HepG2 (cell line): ENCODE results near the gene ACAP1. TPM values are rescaled to one million over a fixed set of nuclear protein-coding genes. Genes with fewer than 3 reads are reported as not detected.

Source experiments
- ATAC-seq: fragments of 200-7000 bp; cut with Tn5 transposase; 3 replicates; pipeline ENCODE4 v1.9.1; 2020; ENCODE audit warnings: mild to moderate bottlenecking, moderate library complexity
- BruUV-seq: library from RNA; stranded (reverse); fragments of 400-500 nt; replicated peaks from 2 replicates; lab custom pipeline; 2021; lab: Mats Ljungman, UMichigan
- CTCF ChIA-PET: fragments of 300-600 bp; formaldehyde crosslinking; extraction: SDS; loops from one replicate; lab custom pipeline; 2021; ENCODE audit warnings: low total read pairs, inconsistent platforms, low intra/inter-chr PET ratio; lab: Yijun Ruan, JAX
- POLR2A ChIA-PET: fragments of 350-600 bp; sonication (Branson Sonifier 250); formaldehyde crosslinking; loops from one replicate; lab custom pipeline; 2020; ENCODE audit warnings: antibody characterized with exemption, inconsistent platforms; lab: Yijun Ruan, JAX
- DNase-seq: peaks from one replicate; pipeline ENCODE4 v3.0.0-alpha.2; 2015; ENCODE audit warnings: low spot score
- FAIRE-seq: peaks from 3 replicates; lab custom pipeline; 2011; peaks lifted over from hg19 to GRCh38; lab: Jason Lieb, UNC
- H2AFZ ChIP-seq: one replicate; pipeline ENCODE4 v1.6.1; 2011; ENCODE audit warnings: low read length, inconsistent platforms
- H3K27ac ChIP-seq: fragments of 300-600 bp; 3 replicates; pipeline ENCODE4 v1.8.0; 2011; ENCODE audit warnings: mixed run types, mild to moderate bottlenecking, mixed read lengths, low read length, inconsistent platforms; ENCODE audit not compliant: insufficient read depth; ENCODE audit errors: extremely low read length
- H3K27me3 ChIP-seq, 2 experiments: fragments of 200-600 bp in 1 of 2; 2 replicates in 1 of 2; 3 replicates in 1 of 2; pipeline versions ENCODE4 v1.6.0 to v1.8.0; 2011; ENCODE audit warnings: low read length in 2 of 2, mild to moderate bottlenecking in 2 of 2, moderate library complexity in 2 of 2, inconsistent platforms in 1 of 2; ENCODE audit not compliant: insufficient read depth in 2 of 2, control insufficient read depth in 1 of 2
- H3K36me3 ChIP-seq, 2 experiments: fragments of 200-600 bp in 1 of 2; replicated peaks in 1 of 2; 2 replicates in 1 of 2; 3 replicates in 1 of 2; pipeline versions ENCODE4 v1.5.1 to v1.8.0; 2011; ENCODE audit warnings: low read length in 2 of 2, inconsistent platforms in 1 of 2; ENCODE audit not compliant: insufficient read depth in 2 of 2, control insufficient read depth in 1 of 2
- H3K4me1 ChIP-seq: 2 replicates; pipeline ENCODE4 v1.5.1; 2012; ENCODE audit warnings: low read length, inconsistent platforms; ENCODE audit not compliant: insufficient read depth
- H3K4me2 ChIP-seq: 2 replicates; pipeline ENCODE4 v1.6.0; 2011; ENCODE audit warnings: low read depth, low read length, inconsistent platforms
- H3K4me3 ChIP-seq, 3 experiments: fragments of 200-600 bp in 1 of 3; sonication (generic), shearing (Covaris generic) in 1 of 3; replicated peaks in 1 of 3; 2 replicates each; pipeline ENCODE4 v1.5.1; 2011 to 2016; ENCODE audit warnings: low read length in 3 of 3, inconsistent platforms in 2 of 3, low read depth in 2 of 3, mild to moderate bottlenecking in 2 of 3, control low read depth in 1 of 3, mixed read lengths in 1 of 3; ENCODE audit not compliant: insufficient read depth in 1 of 3
- H3K79me2 ChIP-seq: one replicate; pipeline ENCODE4 v1.6.1; 2011; ENCODE audit warnings: low read length, inconsistent platforms; ENCODE audit not compliant: insufficient read depth
- H3K9ac ChIP-seq: 2 replicates; pipeline ENCODE4 v1.6.0; 2011; ENCODE audit warnings: mild to moderate bottlenecking, low read depth, low read length, inconsistent platforms; ENCODE audit not compliant: insufficient read depth
- H3K9me3 ChIP-seq: 2 replicates; pipeline ENCODE4 v1.5.1; 2012; ENCODE audit warnings: mild to moderate bottlenecking, low read length
- H4K20me1 ChIP-seq: 2 replicates; pipeline ENCODE4 v1.6.0; 2011; ENCODE audit warnings: inconsistent platforms, mild to moderate bottlenecking, low read length, moderate library complexity; ENCODE audit not compliant: insufficient read depth
- CEBPB ChIP-seq: IDR thresholded peaks from 2 replicates; pipeline ENCODE4 v1.6.1; 2011; ENCODE audit warnings: low read depth, low read length, improper control_type of control experiment, borderline replicate concordance
- ESRRA ChIP-seq: sonication (generic); formaldehyde crosslinking; IDR thresholded peaks from 2 replicates; pipeline ENCODE4 v1.5.1; 2020; ENCODE audit warnings: mild to moderate bottlenecking, low read depth, missing genetic modification reagents
- FOXK2 ChIP-seq: fragments of 450-650 bp; IDR thresholded peaks from 2 replicates; pipeline ENCODE4 v1.6.1; 2016
- HMG20B ChIP-seq: conservative IDR thresholded peaks from 2 replicates; pipeline ENCODE4 v1.6.1; 2016; ENCODE audit warnings: missing genetic modification reagents, missing compliant biosample characterization
- KLF6 ChIP-seq: IDR thresholded peaks from 2 replicates; pipeline ENCODE4 v1.8.0; 2016; ENCODE audit warnings: missing biosample characterization, missing genetic modification reagents
- TAF15 ChIP-seq: fragments of 200-400 bp; formaldehyde crosslinking; IDR thresholded peaks from one replicate; pipeline ENCODE4 v1.6.1; 2018; ENCODE audit warnings: mild to moderate bottlenecking, low read depth, low read length; ENCODE audit not compliant: poor library complexity, severe bottlenecking
- ZBTB1 ChIP-seq: sonication (generic); formaldehyde crosslinking; IDR thresholded peaks from 2 replicates; pipeline ENCODE4 v1.4.0; 2020; ENCODE audit warnings: missing genetic modification reagents, borderline replicate concordance
- ZNF121 ChIP-seq: sonication (generic); formaldehyde crosslinking; IDR thresholded peaks from 2 replicates; pipeline ENCODE4 v1.5.0; 2020; ENCODE audit warnings: mild to moderate bottlenecking, missing genetic modification reagents
- ZNF773 ChIP-seq: sonication (generic); formaldehyde crosslinking; IDR thresholded peaks from 2 replicates; pipeline ENCODE4 v1.4.0; 2020; ENCODE audit warnings: missing genetic modification reagents, borderline replicate concordance
- ZNF792 ChIP-seq: IDR thresholded peaks from 2 replicates; pipeline ENCODE4 v1.6.1; 2016
- WGBS: methylation state at CpG from one replicate; pipeline ENCODE4 v1.1.6; 2017; ENCODE audit warnings: low lambda C conversion rate; 5-methylcytosine and 5-hydroxymethylcytosine counted together
- in situ Hi-C: cut with HindIII; loops from 2 replicates; pipeline ENCODE4 v1.10.0; 2017; ENCODE audit warnings: low pct_unique_long_range_greater_than_20kb; ENCODE audit not compliant: extremely low pct_ligation_motif_present
- intact Hi-C: fragments of 100-400 bp; cut with micrococcal nuclease; formaldehyde crosslinking; loops from one replicate; pipeline ENCODE4 v1.10.0; 2022; ENCODE audit not compliant: unreplicated experiment
- polyA plus RNA-seq, 8 experiments: library from polyadenylated mRNA; depleted of rRNA in 3 of 8; stranded (reverse) in 7 of 8; unstranded in 1 of 8; fragments of >200 nt; fragmentation: Illumina TruSeq in 4 of 8; extraction: Trizol in 4 of 8; gene quantifications; 2 replicates each; pipeline versions ENCODE4 v1.2.1 to v1.2.3, GENCODE V29; 2011 to 2016; ENCODE audit warnings: low read depth in 4 of 8, missing spikeins in 1 of 8, mixed read lengths in 1 of 8; ENCODE audit not compliant: insufficient read depth in 1 of 8
- total RNA-seq, 5 experiments: library from RNA; depleted of rRNA; stranded (reverse); fragments of >200 nt; fragmentation: Illumina TruSeq; extraction: Trizol; gene quantifications; 2 replicates each; pipeline ENCODE4 v1.2.3, GENCODE V29; 2016; ENCODE audit warnings: low read depth in 1 of 5
- TF ChIP-seq, protein P1 (sequence below): sonication (generic); formaldehyde crosslinking; IDR thresholded peaks from 2 replicates; pipeline ENCODE4 v1.4.0; 2020; ENCODE audit warnings: mild to moderate bottlenecking, missing genetic modification reagents
- TF ChIP-seq, protein P2 (sequence below): sonication (generic); formaldehyde crosslinking; IDR thresholded peaks from 2 replicates; pipeline ENCODE4 v1.8.1; 2023; ENCODE audit warnings: missing genetic modification reagents, mild to moderate bottlenecking, borderline replicate concordance
- TF ChIP-seq, protein P3 (sequence below): sonication (generic); formaldehyde crosslinking; IDR thresholded peaks from 2 replicates; pipeline ENCODE4 v1.4.0; 2020; ENCODE audit warnings: missing genetic modification reagents
- TF ChIP-seq, protein P4 (sequence below): sonication (generic); formaldehyde crosslinking; IDR thresholded peaks from 2 replicates; pipeline ENCODE4 v1.8.0; 2022; ENCODE audit warnings: low read depth, missing genetic modification reagents

Gene ACAP1
- total and polyA plus RNA-seq, 2 of the 13 experiments (the other 11 are each of a cell fraction or from before 2014, with no cell fraction given): 1.3 to 2.5 TPM

DNA sequence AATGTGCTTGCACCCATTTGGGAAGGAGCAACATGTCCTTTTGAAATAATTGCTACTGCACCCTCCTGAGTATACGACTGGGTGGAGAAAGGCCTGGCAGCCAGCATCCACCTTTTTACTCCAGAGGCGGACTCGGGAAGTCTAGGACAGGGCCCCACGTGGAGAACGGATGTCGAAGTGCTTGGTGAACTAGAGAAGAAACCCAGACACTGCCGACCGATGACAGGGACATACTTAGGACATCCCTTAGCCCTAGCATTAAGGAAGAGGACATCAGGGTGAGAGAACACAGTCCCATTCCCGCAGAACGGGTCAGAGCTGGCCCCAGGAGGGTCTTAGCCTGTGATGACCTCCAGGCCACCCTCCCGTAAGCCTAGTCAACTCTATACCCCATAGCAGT lies 45.6 kb upstream of the ACAP1 start:
- ATAC-seq: no peak
- ChIA-PET POLR2A (interaction anchor here (3.7 kb wide), 1 partner anchor 9 kb away, joined by 35 read pairs; the partner anchor contains the start of gene SLC2A4), CTCF (no interaction called here)
- Histone ChIP-seq H3K36me3 (peaks cover 0 to under 1% of the 10 kb centered on the region in 2 experiments; a peak in 1 of 5 replicates), H3K4me1 (peaks cover 30% of the 10 kb centered on the region), H4K20me1 (no peaks in the 10 kb centered on the region), H3K9me3 (no peaks in the 10 kb centered on the region), H3K4me2 (no peak overlapping the region), H3K27ac (no peak overlapping the region), H2AFZ (no peak overlapping the region), H3K4me3 (no peak overlapping the region), H3K79me2 (no peaks in the 10 kb centered on the region), H3K27me3 (peaks cover 0 to 11% of the 10 kb centered on the region in 2 experiments; a peak in 2 of 5 replicates), H3K9ac (no peak overlapping the region)
- BruUV-seq: no TSS peak
- intact Hi-C loops (no loop called here), in situ Hi-C loops (no loop called here)
- 44% methylated on average over 6 of the region's 11 CpGs for WGBS
- DNase-seq: no peak
- FAIRE-seq: no peak
- no peak for TF ChIP-seq ESRRA (CRISPR knock-in tag)
- TF ChIP-seq, protein P1, sequence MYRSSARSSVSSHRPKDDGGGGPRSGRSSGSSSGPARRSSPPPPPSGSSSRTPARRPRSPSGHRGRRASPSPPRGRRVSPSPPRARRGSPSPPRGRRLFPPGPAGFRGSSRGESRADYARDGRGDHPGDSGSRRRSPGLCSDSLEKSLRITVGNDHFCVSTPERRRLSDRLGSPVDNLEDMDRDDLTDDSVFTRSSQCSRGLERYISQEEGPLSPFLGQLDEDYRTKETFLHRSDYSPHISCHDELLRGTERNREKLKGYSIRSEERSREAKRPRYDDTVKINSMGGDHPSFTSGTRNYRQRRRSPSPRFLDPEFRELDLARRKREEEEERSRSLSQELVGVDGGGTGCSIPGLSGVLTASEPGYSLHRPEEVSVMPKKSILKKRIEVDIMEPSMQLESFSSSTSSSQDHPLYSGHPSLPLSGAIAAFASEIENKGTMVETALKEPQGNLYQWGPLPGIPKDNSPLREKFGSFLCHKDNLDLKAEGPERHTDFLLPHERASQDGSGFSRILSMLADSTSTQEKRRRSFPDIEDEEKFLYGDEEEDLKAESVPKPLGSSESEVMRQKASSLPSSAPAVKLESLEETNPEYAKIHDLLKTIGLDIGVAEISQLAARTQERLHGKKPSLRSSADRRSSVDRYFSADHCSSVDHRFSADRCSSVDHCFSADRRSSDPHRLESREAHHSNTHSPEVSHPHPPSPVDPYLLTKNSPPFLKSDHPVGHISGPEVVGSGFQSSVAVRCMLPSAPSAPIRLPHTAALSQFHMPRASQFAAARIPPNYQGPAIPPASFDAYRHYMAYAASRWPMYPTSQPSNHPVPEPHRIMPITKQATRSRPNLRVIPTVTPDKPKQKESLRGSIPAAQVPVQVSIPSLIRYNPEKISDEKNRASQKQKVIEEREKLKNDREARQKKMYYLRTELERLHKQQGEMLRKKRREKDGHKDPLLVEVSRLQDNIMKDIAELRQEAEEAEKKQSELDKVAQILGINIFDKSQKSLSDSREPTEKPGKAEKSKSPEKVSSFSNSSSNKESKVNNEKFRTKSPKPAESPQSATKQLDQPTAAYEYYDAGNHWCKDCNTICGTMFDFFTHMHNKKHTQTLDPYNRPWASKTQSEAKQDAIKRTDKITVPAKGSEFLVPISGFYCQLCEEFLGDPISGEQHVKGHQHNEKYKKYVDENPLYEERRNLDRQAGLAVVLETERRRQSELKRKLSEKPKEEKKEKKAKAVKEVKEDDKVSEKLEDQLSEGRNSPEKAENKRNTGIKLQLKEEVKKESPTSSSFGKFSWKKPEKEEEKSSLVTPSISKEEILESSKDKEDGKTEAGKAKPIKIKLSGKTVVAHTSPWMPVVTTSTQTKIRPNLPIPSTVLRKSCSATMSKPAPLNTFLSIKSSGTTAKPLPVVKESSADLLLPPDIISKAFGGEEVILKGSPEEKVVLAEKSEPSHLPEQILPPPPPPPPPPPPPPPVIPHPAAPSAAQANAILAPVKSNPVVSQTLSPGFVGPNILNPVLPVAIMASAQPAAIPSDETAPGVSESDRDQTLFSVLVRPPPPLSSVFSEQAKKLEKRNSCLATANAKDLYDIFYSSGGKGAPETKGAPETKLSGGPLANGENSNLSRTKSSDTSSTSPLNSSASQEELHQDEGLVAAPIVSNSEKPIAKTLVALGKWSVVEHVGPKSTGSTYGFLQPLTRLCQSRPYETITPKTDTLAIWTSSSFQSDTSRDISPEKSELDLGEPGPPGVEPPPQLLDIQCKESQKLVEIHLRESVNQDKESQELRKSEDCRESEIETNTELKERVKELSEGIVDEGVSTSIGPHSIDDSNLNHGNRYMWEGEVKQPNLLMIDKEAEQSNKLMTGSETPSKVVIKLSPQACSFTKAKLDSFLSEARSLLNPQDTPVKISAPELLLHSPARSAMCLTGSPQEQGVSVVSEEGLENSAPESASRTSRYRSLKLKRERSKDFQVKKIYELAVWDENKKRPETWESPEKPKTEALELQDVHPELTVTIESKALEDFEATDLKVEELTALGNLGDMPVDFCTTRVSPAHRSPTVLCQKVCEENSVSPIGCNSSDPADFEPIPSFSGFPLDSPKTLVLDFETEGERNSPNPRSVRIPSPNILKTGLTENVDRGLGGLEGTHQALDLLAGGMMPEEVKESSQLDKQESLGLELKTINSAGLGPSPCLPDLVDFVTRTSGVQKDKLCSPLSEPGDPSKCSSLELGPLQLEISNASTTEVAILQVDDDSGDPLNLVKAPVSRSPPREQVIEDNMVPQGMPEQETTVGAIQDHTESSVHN: no peak
- no peak for TF ChIP-seq CEBPB
- no peak for TF ChIP-seq TAF15
- no peak for TF ChIP-seq ZNF773
- TF ChIP-seq, protein P2, sequence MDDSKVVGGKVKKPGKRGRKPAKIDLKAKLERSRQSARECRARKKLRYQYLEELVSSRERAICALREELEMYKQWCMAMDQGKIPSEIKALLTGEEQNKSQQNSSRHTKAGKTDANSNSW (CRISPR knock-in tag): no peak
- TF ChIP-seq, protein P3, sequence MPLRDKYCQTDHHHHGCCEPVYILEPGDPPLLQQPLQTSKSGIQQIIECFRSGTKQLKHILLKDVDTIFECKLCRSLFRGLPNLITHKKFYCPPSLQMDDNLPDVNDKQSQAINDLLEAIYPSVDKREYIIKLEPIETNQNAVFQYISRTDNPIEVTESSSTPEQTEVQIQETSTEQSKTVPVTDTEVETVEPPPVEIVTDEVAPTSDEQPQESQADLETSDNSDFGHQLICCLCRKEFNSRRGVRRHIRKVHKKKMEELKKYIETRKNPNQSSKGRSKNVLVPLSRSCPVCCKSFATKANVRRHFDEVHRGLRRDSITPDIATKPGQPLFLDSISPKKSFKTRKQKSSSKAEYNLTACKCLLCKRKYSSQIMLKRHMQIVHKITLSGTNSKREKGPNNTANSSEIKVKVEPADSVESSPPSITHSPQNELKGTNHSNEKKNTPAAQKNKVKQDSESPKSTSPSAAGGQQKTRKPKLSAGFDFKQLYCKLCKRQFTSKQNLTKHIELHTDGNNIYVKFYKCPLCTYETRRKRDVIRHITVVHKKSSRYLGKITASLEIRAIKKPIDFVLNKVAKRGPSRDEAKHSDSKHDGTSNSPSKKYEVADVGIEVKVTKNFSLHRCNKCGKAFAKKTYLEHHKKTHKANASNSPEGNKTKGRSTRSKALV (CRISPR knock-in tag): no peak
- TF ChIP-seq, protein P4, sequence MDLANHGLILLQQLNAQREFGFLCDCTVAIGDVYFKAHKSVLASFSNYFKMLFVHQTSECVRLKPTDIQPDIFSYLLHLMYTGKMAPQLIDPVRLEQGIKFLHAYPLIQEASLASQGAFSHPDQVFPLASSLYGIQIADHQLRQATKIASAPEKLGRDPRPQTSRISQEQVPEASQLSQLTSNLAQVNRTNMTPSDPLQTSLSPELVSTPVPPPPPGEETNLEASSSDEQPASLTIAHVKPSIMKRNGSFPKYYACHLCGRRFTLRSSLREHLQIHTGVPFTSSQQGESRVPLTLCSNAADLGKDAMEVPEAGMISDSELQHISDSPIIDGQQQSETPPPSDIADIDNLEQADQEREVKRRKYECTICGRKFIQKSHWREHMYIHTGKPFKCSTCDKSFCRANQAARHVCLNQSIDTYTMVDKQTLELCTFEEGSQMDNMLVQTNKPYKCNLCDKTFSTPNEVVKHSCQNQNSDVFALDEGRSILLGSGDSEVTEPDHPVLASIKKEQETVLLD (CRISPR knock-in tag): no peak
- no peak for TF ChIP-seq HMG20B (CRISPR knock-in tag)
- no peak for TF ChIP-seq FOXK2
- no peak for TF ChIP-seq ZNF792 (CRISPR knock-in tag)
- no peak for TF ChIP-seq ZBTB1 (CRISPR knock-in tag)
- TF ChIP-seq KLF6: no peak
- no peak for TF ChIP-seq ZNF121 (CRISPR knock-in tag)
